Liver (tissue), 9 donors: Measurements from ENCODE around the gene KIF26B. TPM values are rescaled to one million over a fixed set of nuclear protein-coding genes. Genes with fewer than 3 reads are reported as not detected.

Experiments used
- DNase-seq: peaks from one replicate; pipeline ENCODE4 v3.0.0-alpha.2; 2017; ENCODE audit warnings: low spot score
- H3K27ac ChIP-seq, 2 donors: one replicate each; pipeline ENCODE4 v1.7.0; 2013; ENCODE audit warnings: inconsistent platforms in 2 of 2, low read length in 2 of 2, control low read depth in 1 of 2, low read depth in 1 of 2, mild to moderate bottlenecking in 1 of 2
- H3K27me3 ChIP-seq, 4 donors: one replicate each; pipeline versions ENCODE4 v1.6.1 to v1.7.0; 2013; ENCODE audit warnings: low read length in 3 of 4, inconsistent platforms in 1 of 4, mild to moderate bottlenecking in 1 of 4, moderate library complexity in 1 of 4; ENCODE audit not compliant: control insufficient read depth in 4 of 4, insufficient read depth in 4 of 4
- H3K36me3 ChIP-seq, 4 donors: one replicate each; pipeline versions ENCODE4 v1.6.1 to v1.7.0; 2013; ENCODE audit warnings: low read length in 3 of 4, mild to moderate bottlenecking in 3 of 4, low read depth in 1 of 4, moderate library complexity in 1 of 4; ENCODE audit not compliant: control insufficient read depth in 4 of 4, insufficient read depth in 3 of 4
- H3K4me1 ChIP-seq, 4 donors: one replicate each; pipeline versions ENCODE4 v1.6.1 to v1.7.0; 2013; ENCODE audit warnings: low read length in 3 of 4, mild to moderate bottlenecking in 3 of 4, moderate library complexity in 1 of 4; ENCODE audit not compliant: control insufficient read depth in 4 of 4, insufficient read depth in 4 of 4
- H3K4me3 ChIP-seq, 3 donors: one replicate each; pipeline versions ENCODE4 v1.6.1 to v1.7.0; 2013; ENCODE audit warnings: low read length in 3 of 3, control low read depth in 1 of 3, low read depth in 1 of 3, mild to moderate bottlenecking in 1 of 3
- H3K9ac ChIP-seq, 2 donors: one replicate each; pipeline ENCODE4 v1.7.0; 2013; ENCODE audit warnings: low read length in 2 of 2, mild to moderate bottlenecking in 2 of 2, moderate library complexity in 2 of 2, control low read depth in 1 of 2, low read depth in 1 of 2
- H3K9me3 ChIP-seq, 4 donors: one replicate each; pipeline versions ENCODE4 v1.6.1 to v1.7.0; 2013; ENCODE audit warnings: low read length in 3 of 4; ENCODE audit not compliant: control insufficient read depth in 4 of 4
- ATF3 ChIP-seq: IDR thresholded peaks from 2 replicates; pipeline ENCODE4 v1.6.1; 2016; ENCODE audit warnings: antibody characterized with exemption
- CTCF ChIP-seq: fragments of 150-350 bp; IDR thresholded peaks from 2 replicates; pipeline ENCODE4 v1.5.1; 2017; ENCODE audit warnings: improper control_type of control experiment, low read depth, low read length; ENCODE audit not compliant: missing input control
- EGR1 ChIP-seq, 2 donors: IDR thresholded peaks; 2 replicates each; pipeline ENCODE4 v1.6.1; 2016 to 2018; ENCODE audit warnings: antibody characterized with exemption in 2 of 2, low read depth in 2 of 2
- FOXA1 ChIP-seq: IDR thresholded peaks from 2 replicates; pipeline ENCODE4 v1.6.1; 2016; ENCODE audit warnings: antibody characterized with exemption
- FOXA2 ChIP-seq: IDR thresholded peaks from 2 replicates; pipeline ENCODE4 v1.6.1; 2016; ENCODE audit warnings: antibody characterized with exemption
- GABPA ChIP-seq, 2 donors: IDR thresholded peaks in 1 of 2; conservative IDR thresholded peaks in 1 of 2; 2 replicates each; pipeline ENCODE4 v1.6.1; 2016; ENCODE audit warnings: antibody characterized with exemption in 2 of 2, mild to moderate bottlenecking in 1 of 2, moderate library complexity in 1 of 2
- HNF4A ChIP-seq, 2 donors: conservative IDR thresholded peaks; 2 replicates each; pipeline ENCODE4 v1.6.1; 2016; ENCODE audit warnings: antibody characterized with exemption in 2 of 2, mild to moderate bottlenecking in 2 of 2
- HNF4G ChIP-seq: IDR thresholded peaks from 2 replicates; pipeline ENCODE4 v1.6.1; 2016; ENCODE audit warnings: antibody characterized with exemption
- JUND ChIP-seq, 2 donors: IDR thresholded peaks; 2 replicates each; pipeline ENCODE4 v1.6.1; 2016; ENCODE audit warnings: antibody characterized with exemption in 2 of 2
- MAX ChIP-seq: IDR thresholded peaks from 2 replicates; pipeline ENCODE4 v1.6.1; 2016; ENCODE audit warnings: antibody characterized with exemption
- NR2F2 ChIP-seq: IDR thresholded peaks from 2 replicates; pipeline ENCODE4 v1.6.1; 2016; ENCODE audit warnings: antibody characterized with exemption
- RAD21 ChIP-seq, 2 donors: IDR thresholded peaks; 2 replicates each; pipeline ENCODE4 v1.6.1; 2016; ENCODE audit warnings: antibody characterized with exemption in 2 of 2, mild to moderate bottlenecking in 2 of 2
- REST ChIP-seq: IDR thresholded peaks from 2 replicates; pipeline ENCODE4 v1.6.1; 2016; ENCODE audit warnings: antibody characterized with exemption, mild to moderate bottlenecking
- RXRA ChIP-seq, 2 donors: IDR thresholded peaks; 2 replicates each; pipeline ENCODE4 v1.6.1; 2017 to 2018; ENCODE audit warnings: antibody characterized with exemption in 2 of 2, mild to moderate bottlenecking in 1 of 2
- SP1 ChIP-seq: IDR thresholded peaks from 2 replicates; pipeline ENCODE4 v1.6.1; 2018; ENCODE audit warnings: antibody characterized with exemption, mild to moderate bottlenecking
- YY1 ChIP-seq: IDR thresholded peaks from 2 replicates; pipeline ENCODE4 v1.6.1; 2016; ENCODE audit warnings: antibody characterized with exemption, mild to moderate bottlenecking
- ZBTB33 ChIP-seq: IDR thresholded peaks from 2 replicates; pipeline ENCODE4 v1.6.1; 2016; ENCODE audit warnings: antibody characterized with exemption
- WGBS: extraction: QIAGEN DNeasy Blood & Tissue Kit; methylation state at CpG from one replicate; pipeline ENCODE4 v1.1.7; 2013; 5-methylcytosine and 5-hydroxymethylcytosine counted together
- polyA plus RNA-seq, 2 donors: library from polyadenylated mRNA; stranded (reverse) in 1 of 2; unstranded in 1 of 2; fragments of 200-250 nt in 1 of 2; fragments of >200 nt in 1 of 2; fragmentation: Nextera tagmentation in 1 of 2; extraction: Ambion mirVana in 1 of 2; gene quantifications; one replicate each; pipeline versions ENCODE4 v1.2.1 to v1.2.3, GENCODE V29; 2013 to 2015
- total RNA-seq, 2 donors: library from RNA; depleted of rRNA; stranded (reverse); fragments of >200 nt; gene quantifications; one replicate each; pipeline ENCODE4 v1.2.3, GENCODE V29; 2014
- donor health status: healthy.
- donor health status: healthy.
- donor health status: healthy.
- donor health status: healthy.
- donor health status: healthy.

The KIF26B gene
- total and polyA plus RNA-seq, 4 donors, result 0.10 to 1.7 (median 0.34) TPM

GRCh38 chr1:245177071-245177900 is 22.5 kb downstream of the KIF26B start:
- H3K27ac ChIP-seq, result no peak overlapping the region
- 82% methylated on average over 10 of the region's 10 CpGs for WGBS
- DNase-seq, result no peak
- TF ChIP-seq GABPA (IDR thresholded peaks at IDR 0.05 in 1 of 2, conservative IDR thresholded peaks at IDR 0.05 in 1 of 2) (no peak), FOXA1 (no peak), HNF4G (no peak), REST (no peak), RXRA (IDR thresholded peaks at IDR 0.05) (no peak), YY1 (no peak), NR2F2 (no peak), RAD21 (IDR thresholded peaks at IDR 0.05) (no peak), JUND (IDR thresholded peaks at IDR 0.05) (no peak), MAX (no peak), ATF3 (no peak)
- no peak overlapping the region for H3K4me3 ChIP-seq
- no peak overlapping the region for H3K9ac ChIP-seq
- H3K27me3 ChIP-seq, result no peaks in the 10 kb centered on the region
- H3K4me1 ChIP-seq, result no peaks in the 10 kb centered on the region
- H3K36me3 ChIP-seq, result no peaks in the 10 kb centered on the region
- H3K9me3 ChIP-seq, result no peaks in the 10 kb centered on the region

GRCh38 chr1:245179706-245180105 is 24.9 kb downstream of the KIF26B start:
- Histone ChIP-seq H3K27ac (no peak overlapping the region), H3K9ac (no peak overlapping the region), H3K4me3 (no peak overlapping the region), H3K9me3 (no peaks in the 10 kb centered on the region), H3K4me1 (no peaks in the 10 kb centered on the region), H3K36me3 (no peaks in the 10 kb centered on the region), H3K27me3 (no peaks in the 10 kb centered on the region)
- TF ChIP-seq RXRA (IDR thresholded peaks at IDR 0.05), result no peak
- no peak for TF ChIP-seq CTCF
- TF ChIP-seq HNF4A (conservative IDR thresholded peaks at IDR 0.05), result no peak
- TF ChIP-seq MAX, result no peak
- TF ChIP-seq RAD21 (IDR thresholded peaks at IDR 0.05), result no peak
- no peak for TF ChIP-seq YY1
- TF ChIP-seq EGR1 (IDR thresholded peaks at IDR 0.05; ENCODE audit: low read depth in 2 of 2), result no peak
- TF ChIP-seq HNF4G, result no peak
- TF ChIP-seq FOXA1, result no peak
- TF ChIP-seq FOXA2, result no peak
- TF ChIP-seq ZBTB33, result no peak
- TF ChIP-seq NR2F2, result no peak
- TF ChIP-seq GABPA (IDR thresholded peaks at IDR 0.05 in 1 of 2, conservative IDR thresholded peaks at IDR 0.05 in 1 of 2), result no peak
- no peak for TF ChIP-seq REST
- TF ChIP-seq SP1, result no peak
- no peak for DNase-seq
- WGBS, result 64% methylated on average over 9 of the region's 9 CpGs
